SJSA1 (cell line): ENCODE data around the gene TENM3. TPM values are rescaled to one million over a fixed set of nuclear protein-coding genes. Genes with fewer than 3 reads are reported as not detected.

ENCODE experiments used
- DNase-seq, 2 experiments: peaks; one replicate each; pipeline ENCODE4 v3.0.0-alpha.2; 2015 to 2020; ENCODE audit warnings: low spot score in 2 of 2, low read depth in 1 of 2
- H3K27ac ChIP-seq: fragments of 250-450 bp; sonication (Bioruptor Pico); 2 replicates; pipeline ENCODE4 v1.5.1; 2020; ENCODE audit warnings: mild to moderate bottlenecking, moderate library complexity
- H3K27me3 ChIP-seq: fragments of 250-450 bp; sonication (Bioruptor Pico); replicated peaks from 2 replicates; pipeline ENCODE4 v1.5.1; 2020; ENCODE audit warnings: mild to moderate bottlenecking, moderate library complexity
- H3K36me3 ChIP-seq: fragments of 250-450 bp; sonication (Bioruptor Pico); 2 replicates; pipeline ENCODE4 v1.5.1; 2020; ENCODE audit warnings: mild to moderate bottlenecking
- H3K4me1 ChIP-seq: fragments of 250-450 bp; sonication (Bioruptor Pico); replicated peaks from 2 replicates; pipeline ENCODE4 v1.6.1; 2021; ENCODE audit warnings: mild to moderate bottlenecking
- H3K4me3 ChIP-seq: fragments of 250-450 bp; sonication (Bioruptor Pico); 2 replicates; pipeline ENCODE4 v1.5.1; 2020; ENCODE audit warnings: mild to moderate bottlenecking
- H3K9me3 ChIP-seq: fragments of 250-450 bp; sonication (Bioruptor Pico); replicated peaks from 2 replicates; pipeline ENCODE4 v1.5.1; 2020; ENCODE audit warnings: mild to moderate bottlenecking
- total RNA-seq: library from RNA; depleted of rRNA; stranded (reverse); fragments of >200 nt; shearing (Covaris generic); gene quantifications from 2 replicates; pipeline ENCODE4 v1.2.3, GENCODE V29; 2014

The TENM3 gene
- total RNA-seq, 1 experiment from 2014 or later = 90.5 TPM

GRCh38 chr4:182216005-182216404, 27.2 kb upstream of the TENM3 start:
- H3K4me3 ChIP-seq = no peak overlapping the region
- H3K27me3 ChIP-seq = no peaks in the 10 kb centered on the region
- H3K4me1 ChIP-seq = peaks cover 14% of the 10 kb centered on the region
- DNase-seq = no peak
- H3K27ac ChIP-seq = no peak overlapping the region
- no peaks in the 10 kb centered on the region for H3K9me3 ChIP-seq
- peaks cover 3% of the 10 kb centered on the region; the same call in 1 of the 2 replicates for H3K36me3 ChIP-seq

- Histone ChIP-seq H3K27ac (0 out of 2 replicates have a peak overlapping the region, but pooled peaks have one; percentile 19), H3K27me3 (no peaks in the 10 kb centered on the region)
- peak; percentile 55 to 61 for DNase-seq
Measured at GRCh38 chr4:182219411-182220056, 23.7 kb upstream of the TENM3 start.

GRCh38 chr4:182221987-182222386, 21.2 kb upstream of the TENM3 start:
- H3K4me3 ChIP-seq = no peak overlapping the region
- no peaks in the 10 kb centered on the region for H3K9me3 ChIP-seq
- no peaks in the 10 kb centered on the region for H3K36me3 ChIP-seq
- peaks cover 10% of the 10 kb centered on the region for H3K4me1 ChIP-seq
- no peak for DNase-seq
- no peak overlapping the region for H3K27ac ChIP-seq
- H3K27me3 ChIP-seq = no peaks in the 10 kb centered on the region

More at GRCh38 chr4:182219411-182220056, 23.7 kb upstream of the TENM3 start:
- peaks cover 10% of the 10 kb centered on the region for H3K4me1 ChIP-seq
- no peaks in the 10 kb centered on the region for H3K36me3 ChIP-seq
- H3K9me3 ChIP-seq = no peaks in the 10 kb centered on the region
- no peak overlapping the region for H3K4me3 ChIP-seq

- no peaks in the 10 kb centered on the region for H3K27me3 ChIP-seq
- H3K27ac ChIP-seq = no peak overlapping the region
- DNase-seq = no peak
- H3K36me3 ChIP-seq = no peaks in the 10 kb centered on the region
- no peaks in the 10 kb centered on the region for H3K9me3 ChIP-seq
- H3K4me1 ChIP-seq = peaks cover 10% of the 10 kb centered on the region
- H3K4me3 ChIP-seq = no peak overlapping the region
Measured at GRCh38 chr4:182222766-182223165, 20.4 kb upstream of the TENM3 start.

- DNase-seq = no peak
- peaks cover 15% of the 10 kb centered on the region for H3K4me1 ChIP-seq
- no peak overlapping the region for H3K27ac ChIP-seq
- no peaks in the 10 kb centered on the region for H3K9me3 ChIP-seq
- no peaks in the 10 kb centered on the region for H3K27me3 ChIP-seq
- H3K36me3 ChIP-seq = no peaks in the 10 kb centered on the region
- no peak overlapping the region for H3K4me3 ChIP-seq
Measured at GRCh38 chr4:182223708-182224107, 19.5 kb upstream of the TENM3 start.

- Histone ChIP-seq H3K4me1 (peaks cover 18% of the 10 kb centered on the region), H3K27ac (no peak overlapping the region), H3K27me3 (no peaks in the 10 kb centered on the region), H3K4me3 (no peak overlapping the region), H3K9me3 (no peaks in the 10 kb centered on the region), H3K36me3 (no peaks in the 10 kb centered on the region)
- DNase-seq = no peak
Measured at GRCh38 chr4:182224192-182224850, 18.9 kb upstream of the TENM3 start.

GRCh38 chr4:182225257-182225852, 17.8 kb upstream of the TENM3 start:
- Histone ChIP-seq H3K9me3 (no peaks in the 10 kb centered on the region), H3K27ac (no peak overlapping the region), H3K4me3 (no peak overlapping the region), H3K27me3 (no peaks in the 10 kb centered on the region), H3K4me1 (peaks cover 15% of the 10 kb centered on the region), H3K36me3 (no peaks in the 10 kb centered on the region)
- DNase-seq = no peak

- no peak for DNase-seq
- Histone ChIP-seq H3K9me3 (no peaks in the 10 kb centered on the region), H3K4me3 (no peak overlapping the region), H3K4me1 (peaks cover 34% of the 10 kb centered on the region), H3K27ac (no peak overlapping the region), H3K36me3 (no peaks in the 10 kb centered on the region), H3K27me3 (no peaks in the 10 kb centered on the region)
Measured at GRCh38 chr4:182227611-182228010, 15.6 kb upstream of the TENM3 start.

- Histone ChIP-seq H3K4me1 (peaks cover 34% of the 10 kb centered on the region), H3K27ac (no peak overlapping the region), H3K36me3 (no peaks in the 10 kb centered on the region), H3K9me3 (no peaks in the 10 kb centered on the region), H3K27me3 (no peaks in the 10 kb centered on the region), H3K4me3 (no peak overlapping the region)
- no peak for DNase-seq
Measured at GRCh38 chr4:182228991-182229577, 14.1 kb upstream of the TENM3 start.

- Histone ChIP-seq H3K27ac (no peak overlapping the region), H3K9me3 (no peaks in the 10 kb centered on the region), H3K4me1 (peaks cover 37% of the 10 kb centered on the region), H3K27me3 (no peaks in the 10 kb centered on the region), H3K4me3 (no peak overlapping the region), H3K36me3 (no peaks in the 10 kb centered on the region)
- no peak for DNase-seq
Measured at GRCh38 chr4:182230256-182230655, 12.9 kb upstream of the TENM3 start.

- Histone ChIP-seq H3K27ac (peak overlapping the region; percentile 61), H3K36me3 (no peaks in the 10 kb centered on the region), H3K27me3 (no peaks in the 10 kb centered on the region), H3K4me3 (no peak overlapping the region), H3K9me3 (no peaks in the 10 kb centered on the region), H3K4me1 (peaks cover 37% of the 10 kb centered on the region)
- peak; percentile 75 to 82 for DNase-seq
Measured at GRCh38 chr4:182231080-182231479, 12.1 kb upstream of the TENM3 start.

GRCh38 chr4:182231496-182231895, 11.7 kb upstream of the TENM3 start:
- Histone ChIP-seq H3K4me3 (no peak overlapping the region), H3K9me3 (no peaks in the 10 kb centered on the region), H3K27me3 (no peaks in the 10 kb centered on the region), H3K36me3 (no peaks in the 10 kb centered on the region), H3K4me1 (peaks cover 37% of the 10 kb centered on the region), H3K27ac (peak overlapping the region; percentile 61)
- DNase-seq = no peak

GRCh38 chr4:182233310-182234090, 9.7 kb upstream of the TENM3 start:
- peaks cover 44% of the 10 kb centered on the region for H3K4me1 ChIP-seq
- H3K9me3 ChIP-seq = no peaks in the 10 kb centered on the region
- no peak for DNase-seq
- H3K27ac ChIP-seq = no peak overlapping the region
- H3K4me3 ChIP-seq = no peak overlapping the region
- no peaks in the 10 kb centered on the region for H3K27me3 ChIP-seq
- no peaks in the 10 kb centered on the region for H3K36me3 ChIP-seq
